ENCODE measurements around the gene VENTX.

GRCh38 chr10:133258818-133259601, 21.4 kb downstream of the VENTX start:
- TF ChIP-seq MAX (IDR thresholded peaks at IDR 0.05) (peak; percentile 27; the same call in 1 of the 2 replicates), EP300 (IDR thresholded peaks at IDR 0.05; ENCODE audit: borderline replicate concordance) (no peak), CREB1 (IDR thresholded peaks at IDR 0.05; ENCODE audit: low read depth) (no peak), NFIC (IDR thresholded peaks at IDR 0.05) (no peak), TAF1 (IDR thresholded peaks at IDR 0.05; ENCODE audit: low read depth) (no peak), YY1 (IDR thresholded peaks at IDR 0.05; ENCODE audit: low read depth) (no peak)

All from Ishikawa (cell line).